Measurements from ENCODE around the gene C1D.

DNA sequence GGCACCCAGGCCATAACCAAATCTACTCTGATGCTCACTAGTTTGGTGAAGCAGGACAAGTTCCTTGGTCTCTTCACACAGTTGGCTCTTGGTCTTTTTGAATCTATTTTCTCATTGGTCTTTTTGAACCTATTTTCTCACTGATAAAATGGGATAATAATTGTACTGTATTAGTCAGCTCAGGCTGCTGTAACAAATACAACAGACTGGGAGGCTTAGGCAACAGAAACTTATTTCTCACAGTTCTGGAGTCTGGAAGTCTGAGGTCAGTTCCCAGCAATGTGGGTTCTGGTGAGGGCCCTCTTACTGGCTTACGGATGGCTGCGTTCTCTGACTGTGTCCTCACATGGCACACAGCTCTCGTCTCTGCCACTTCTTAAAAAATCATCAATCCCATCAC lies 63.5 kb downstream of the C1D start:
- TF ChIP-seq, protein P1, sequence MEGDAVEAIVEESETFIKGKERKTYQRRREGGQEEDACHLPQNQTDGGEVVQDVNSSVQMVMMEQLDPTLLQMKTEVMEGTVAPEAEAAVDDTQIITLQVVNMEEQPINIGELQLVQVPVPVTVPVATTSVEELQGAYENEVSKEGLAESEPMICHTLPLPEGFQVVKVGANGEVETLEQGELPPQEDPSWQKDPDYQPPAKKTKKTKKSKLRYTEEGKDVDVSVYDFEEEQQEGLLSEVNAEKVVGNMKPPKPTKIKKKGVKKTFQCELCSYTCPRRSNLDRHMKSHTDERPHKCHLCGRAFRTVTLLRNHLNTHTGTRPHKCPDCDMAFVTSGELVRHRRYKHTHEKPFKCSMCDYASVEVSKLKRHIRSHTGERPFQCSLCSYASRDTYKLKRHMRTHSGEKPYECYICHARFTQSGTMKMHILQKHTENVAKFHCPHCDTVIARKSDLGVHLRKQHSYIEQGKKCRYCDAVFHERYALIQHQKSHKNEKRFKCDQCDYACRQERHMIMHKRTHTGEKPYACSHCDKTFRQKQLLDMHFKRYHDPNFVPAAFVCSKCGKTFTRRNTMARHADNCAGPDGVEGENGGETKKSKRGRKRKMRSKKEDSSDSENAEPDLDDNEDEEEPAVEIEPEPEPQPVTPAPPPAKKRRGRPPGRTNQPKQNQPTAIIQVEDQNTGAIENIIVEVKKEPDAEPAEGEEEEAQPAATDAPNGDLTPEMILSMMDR (conservative IDR thresholded peaks at IDR 0.05 in 1 of 2, IDR thresholded peaks at IDR 0.05 in 1 of 2; ENCODE audit: low read depth in 1 of 2, low read length in 2 of 2), result no peak
- TF ChIP-seq EZH2 (IDR thresholded peaks at IDR 0.05; ENCODE audit: low read length, missing control alignments), result no peak

Measured in fibroblast of lung (primary cell).